Astrocyte of the hippocampus (primary cell): ENCODE measurements around the gene SEC24D.

Experiments
- DNase-seq: peaks from one replicate; pipeline ENCODE4 v3.0.0; 2011; ENCODE audit warnings: low read depth, low spot score

SEC24D gene

GRCh38 chr4:118752551-118752950 is 83.4 kb downstream of the SEC24D start:
- no peak for DNase-seq

GRCh38 chr4:118751629-118752323 is 84.2 kb downstream of the SEC24D start:
- peak; percentile 62 for DNase-seq

- no peak for DNase-seq
Observed at GRCh38 chr4:118749347-118749988, 86.5 kb downstream of the SEC24D start.

GRCh38 chr4:118746251-118746919 is 89.5 kb downstream of the SEC24D start:
- no peak for DNase-seq

- no peak for DNase-seq
Observed at GRCh38 chr4:118745357-118745756, 90.6 kb downstream of the SEC24D start.

GRCh38 chr4:118743867-118744266 is 92.1 kb downstream of the SEC24D start:
- no peak for DNase-seq

- DNase-seq = no peak
Observed at GRCh38 chr4:118742050-118742449, 93.9 kb downstream of the SEC24D start.

GRCh38 chr4:118741301-118741855 is 94.5 kb downstream of the SEC24D start:
- DNase-seq = no peak

GRCh38 chr4:118740869-118741268 is 95.1 kb downstream of the SEC24D start:
- no peak for DNase-seq

GRCh38 chr4:118739022-118739713 is 96.8 kb downstream of the SEC24D start:
- DNase-seq = no peak

GRCh38 chr4:118738090-118738489 is 97.8 kb downstream of the SEC24D start:
- no peak for DNase-seq

- DNase-seq = no peak
Observed at GRCh38 chr4:118736900-118737299, 99.0 kb downstream of the SEC24D start.

- DNase-seq = no peak
Observed at GRCh38 chr4:118734491-118735205, 101.3 kb downstream of the SEC24D start.

- peak; percentile 42 for DNase-seq
Observed at GRCh38 chr4:118732591-118733330, 103.2 kb downstream of the SEC24D start.

GRCh38 chr4:118730683-118731082 is 105.2 kb downstream of the SEC24D start:
- DNase-seq = no peak

- DNase-seq = peak; percentile 26
Observed at GRCh38 chr4:118729287-118730286, 106.3 kb downstream of the SEC24D start.

GRCh38 chr4:118727360-118727759 is 108.6 kb downstream of the SEC24D start:
- DNase-seq = no peak

- no peak for DNase-seq
Observed at GRCh38 chr4:118723369-118723768, 112.6 kb downstream of the SEC24D start.

GRCh38 chr4:118721752-118722151 is 114.2 kb downstream of the SEC24D start:
- no peak for DNase-seq
